Fibroblast of lung (primary cell): ENCODE measurements around the gene OMP.

ENCODE experiments used
- EZH2 ChIP-seq: IDR thresholded peaks from 2 replicates; pipeline ENCODE4 v1.5.1; 2012; ENCODE audit warnings: low read length, control low read depth, mild to moderate bottlenecking; ENCODE audit errors: missing control alignments
- TF ChIP-seq, protein P1 (sequence below), 2 donors: IDR thresholded peaks in 1 of 2; conservative IDR thresholded peaks in 1 of 2; 1 replicate in 1 of 2; 2 replicates in 1 of 2; pipeline ENCODE4 v1.5.1; 2011 to 2012; ENCODE audit warnings: low read length in 2 of 2, control low read depth in 1 of 2, inconsistent platforms in 1 of 2, low read depth in 1 of 2, mild to moderate bottlenecking in 1 of 2

DNA sequence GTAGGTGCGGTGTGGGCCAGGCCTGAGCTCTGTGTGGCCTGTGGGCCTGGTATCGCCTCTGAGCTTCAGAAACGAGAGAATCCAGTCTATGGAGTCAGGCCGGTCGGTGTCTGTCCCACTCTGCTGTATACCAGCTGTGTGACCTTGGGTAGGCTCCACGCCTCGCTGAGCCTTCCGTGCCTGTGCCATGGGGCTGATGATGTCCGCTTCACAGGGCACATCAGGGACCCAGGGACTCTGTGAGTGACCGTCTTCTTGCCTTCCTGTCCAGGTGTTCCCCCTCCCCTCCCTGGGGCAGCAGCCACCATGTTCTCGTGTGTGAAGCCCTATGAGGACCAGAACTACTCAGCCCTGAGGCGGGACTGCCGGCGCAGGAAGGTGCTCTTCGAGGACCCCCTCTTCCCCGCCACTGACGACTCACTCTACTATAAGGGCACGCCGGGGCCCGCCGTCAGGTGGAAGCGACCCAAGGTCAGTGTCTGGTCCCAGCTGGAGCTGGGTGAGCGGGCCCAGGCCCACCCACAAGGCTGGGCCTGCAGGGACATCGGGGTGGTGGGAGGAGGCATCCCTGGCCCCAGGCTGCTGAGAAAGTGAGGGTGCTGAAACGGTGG lies 18.0 kb upstream of the OMP start:
- TF ChIP-seq, protein P1, sequence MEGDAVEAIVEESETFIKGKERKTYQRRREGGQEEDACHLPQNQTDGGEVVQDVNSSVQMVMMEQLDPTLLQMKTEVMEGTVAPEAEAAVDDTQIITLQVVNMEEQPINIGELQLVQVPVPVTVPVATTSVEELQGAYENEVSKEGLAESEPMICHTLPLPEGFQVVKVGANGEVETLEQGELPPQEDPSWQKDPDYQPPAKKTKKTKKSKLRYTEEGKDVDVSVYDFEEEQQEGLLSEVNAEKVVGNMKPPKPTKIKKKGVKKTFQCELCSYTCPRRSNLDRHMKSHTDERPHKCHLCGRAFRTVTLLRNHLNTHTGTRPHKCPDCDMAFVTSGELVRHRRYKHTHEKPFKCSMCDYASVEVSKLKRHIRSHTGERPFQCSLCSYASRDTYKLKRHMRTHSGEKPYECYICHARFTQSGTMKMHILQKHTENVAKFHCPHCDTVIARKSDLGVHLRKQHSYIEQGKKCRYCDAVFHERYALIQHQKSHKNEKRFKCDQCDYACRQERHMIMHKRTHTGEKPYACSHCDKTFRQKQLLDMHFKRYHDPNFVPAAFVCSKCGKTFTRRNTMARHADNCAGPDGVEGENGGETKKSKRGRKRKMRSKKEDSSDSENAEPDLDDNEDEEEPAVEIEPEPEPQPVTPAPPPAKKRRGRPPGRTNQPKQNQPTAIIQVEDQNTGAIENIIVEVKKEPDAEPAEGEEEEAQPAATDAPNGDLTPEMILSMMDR (conservative IDR thresholded peaks at IDR 0.05 in 1 of 2, IDR thresholded peaks at IDR 0.05 in 1 of 2; ENCODE audit: low read depth in 1 of 2, low read length in 2 of 2) = no peak
- no peak for TF ChIP-seq EZH2
